HG03442 (cell line): ENCODE results near the gene PLCH1.

Experiments used
- ATAC-seq: cut with Tn5 transposase; IDR thresholded peaks from one replicate; pipeline ENCODE4 v1.9.1; 2021; ENCODE audit warnings: mild to moderate bottlenecking, moderate library complexity; ENCODE audit not compliant: unreplicated experiment

Gene PLCH1, protein sequence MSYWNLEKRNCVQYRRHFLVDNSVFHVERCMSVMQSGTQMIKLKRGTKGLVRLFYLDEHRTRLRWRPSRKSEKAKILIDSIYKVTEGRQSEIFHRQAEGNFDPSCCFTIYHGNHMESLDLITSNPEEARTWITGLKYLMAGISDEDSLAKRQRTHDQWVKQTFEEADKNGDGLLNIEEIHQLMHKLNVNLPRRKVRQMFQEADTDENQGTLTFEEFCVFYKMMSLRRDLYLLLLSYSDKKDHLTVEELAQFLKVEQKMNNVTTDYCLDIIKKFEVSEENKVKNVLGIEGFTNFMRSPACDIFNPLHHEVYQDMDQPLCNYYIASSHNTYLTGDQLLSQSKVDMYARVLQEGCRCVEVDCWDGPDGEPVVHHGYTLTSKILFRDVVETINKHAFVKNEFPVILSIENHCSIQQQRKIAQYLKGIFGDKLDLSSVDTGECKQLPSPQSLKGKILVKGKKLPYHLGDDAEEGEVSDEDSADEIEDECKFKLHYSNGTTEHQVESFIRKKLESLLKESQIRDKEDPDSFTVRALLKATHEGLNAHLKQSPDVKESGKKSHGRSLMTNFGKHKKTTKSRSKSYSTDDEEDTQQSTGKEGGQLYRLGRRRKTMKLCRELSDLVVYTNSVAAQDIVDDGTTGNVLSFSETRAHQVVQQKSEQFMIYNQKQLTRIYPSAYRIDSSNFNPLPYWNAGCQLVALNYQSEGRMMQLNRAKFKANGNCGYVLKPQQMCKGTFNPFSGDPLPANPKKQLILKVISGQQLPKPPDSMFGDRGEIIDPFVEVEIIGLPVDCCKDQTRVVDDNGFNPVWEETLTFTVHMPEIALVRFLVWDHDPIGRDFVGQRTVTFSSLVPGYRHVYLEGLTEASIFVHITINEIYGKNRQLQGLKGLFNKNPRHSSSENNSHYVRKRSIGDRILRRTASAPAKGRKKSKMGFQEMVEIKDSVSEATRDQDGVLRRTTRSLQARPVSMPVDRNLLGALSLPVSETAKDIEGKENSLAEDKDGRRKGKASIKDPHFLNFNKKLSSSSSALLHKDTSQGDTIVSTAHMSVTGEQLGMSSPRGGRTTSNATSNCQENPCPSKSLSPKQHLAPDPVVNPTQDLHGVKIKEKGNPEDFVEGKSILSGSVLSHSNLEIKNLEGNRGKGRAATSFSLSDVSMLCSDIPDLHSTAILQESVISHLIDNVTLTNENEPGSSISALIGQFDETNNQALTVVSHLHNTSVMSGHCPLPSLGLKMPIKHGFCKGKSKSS (N-terminal part only)

DNA sequence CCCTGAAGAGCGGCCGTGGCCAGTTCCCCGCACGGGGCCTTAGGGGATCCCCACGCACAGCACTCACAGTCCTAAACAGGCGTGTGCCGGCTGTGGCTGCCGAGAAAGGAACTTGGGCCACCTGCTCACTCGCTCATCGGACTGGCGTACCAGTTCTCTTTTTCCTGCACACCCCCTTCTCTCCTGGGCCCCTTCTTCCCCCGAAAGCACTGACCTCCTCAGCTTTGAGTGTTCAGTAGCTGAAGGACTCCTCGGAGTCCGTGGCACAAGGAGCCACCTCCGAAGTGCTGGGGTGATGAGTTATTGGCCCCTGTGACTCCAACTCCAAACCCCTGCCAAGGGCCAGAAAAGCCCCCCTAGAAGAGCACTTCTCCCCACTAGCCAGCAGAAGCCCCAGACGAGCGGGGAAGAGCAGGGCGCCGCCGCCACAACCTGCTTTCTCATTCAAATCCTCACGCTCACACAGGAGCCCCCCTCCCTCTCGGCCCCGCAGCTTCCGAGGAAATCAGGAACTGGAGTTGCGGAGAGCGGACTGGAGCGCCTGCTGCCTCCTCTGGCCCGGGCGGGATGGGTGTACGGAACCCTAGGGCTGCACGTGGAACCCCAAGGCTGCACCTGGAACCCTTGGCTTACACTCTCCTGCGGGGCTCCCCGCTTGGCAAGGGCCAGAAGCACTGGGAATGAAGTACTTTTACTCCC lies at the start of gene PLCH1:
Gene PLCH1 (minus strand): TSS at position 446 of the 699 bp plus-strand sequence. CDS start 40,847 bp downstream, outside the sequence.
- ATAC-seq = peak; percentile 48

DNA sequence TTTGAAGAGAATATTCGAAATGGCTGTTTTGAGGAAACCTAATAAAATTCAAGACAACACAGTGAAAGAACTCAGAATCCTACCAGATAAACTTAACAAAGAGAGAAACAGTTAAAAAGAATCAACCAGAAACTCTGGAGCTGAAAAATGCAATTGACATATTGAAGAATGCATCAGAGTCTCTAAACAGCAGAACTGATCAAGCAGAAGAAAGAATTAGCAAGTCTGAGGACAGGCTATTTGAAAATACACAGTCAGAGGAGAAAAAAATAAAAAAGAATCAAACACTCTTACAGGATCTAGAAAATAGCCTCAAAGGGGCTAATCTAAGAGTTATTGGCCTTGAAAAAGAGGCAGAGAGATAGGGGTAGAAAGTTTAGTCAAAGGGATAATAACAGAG lies 47.7 kb upstream of the PLCH1 start:
- ATAC-seq = no peak

DNA sequence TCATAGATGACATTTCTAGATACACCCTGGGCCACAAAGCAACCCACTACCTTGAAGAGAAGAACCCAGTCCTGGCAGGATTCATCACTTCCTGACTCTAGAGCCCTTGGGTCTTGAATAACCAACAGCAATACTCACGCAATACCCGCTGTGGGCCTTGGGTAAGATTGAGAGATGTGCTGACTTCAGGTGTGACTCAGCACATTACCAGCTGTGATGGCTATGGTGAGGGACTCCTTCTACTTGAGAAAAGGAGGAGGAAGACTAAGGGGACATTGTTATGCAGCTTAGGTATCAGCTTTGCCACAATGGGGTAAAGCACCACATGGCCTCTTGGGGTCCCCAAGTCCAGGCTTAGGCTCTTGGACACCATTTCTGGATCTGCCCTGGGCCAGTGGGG lies 46.3 kb upstream of the PLCH1 start:
- ATAC-seq = no peak

DNA sequence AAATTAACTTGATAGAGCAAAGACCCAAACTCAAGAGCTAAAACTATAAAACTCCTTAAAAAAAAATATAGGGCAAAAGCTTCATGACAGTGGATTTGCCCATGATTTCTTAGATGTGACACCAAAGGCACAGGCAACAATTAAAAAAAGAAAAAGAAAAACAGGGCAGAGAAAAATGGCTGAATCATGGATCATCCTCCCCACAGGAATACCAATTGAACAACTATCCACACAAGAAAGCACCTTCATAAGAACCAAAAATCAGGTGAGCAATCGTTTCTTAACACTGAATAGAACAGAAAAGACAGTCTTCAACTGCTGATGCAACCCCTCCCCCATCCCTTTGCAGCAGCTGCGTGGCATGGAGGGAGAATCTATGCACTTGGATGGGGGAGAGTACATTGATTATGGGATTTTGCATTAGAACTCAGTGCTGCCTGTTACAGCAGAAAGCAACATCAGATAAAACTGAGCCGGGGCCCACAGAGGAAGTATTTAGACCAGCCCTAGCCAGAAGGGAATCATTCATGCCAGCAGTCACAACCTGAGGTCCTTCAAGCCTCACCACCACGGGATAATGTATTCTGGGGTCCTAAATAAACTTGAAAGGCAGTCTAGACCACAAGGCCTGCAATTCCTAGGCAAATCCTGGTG lies 45.5 kb upstream of the PLCH1 start:
- no peak for ATAC-seq

DNA sequence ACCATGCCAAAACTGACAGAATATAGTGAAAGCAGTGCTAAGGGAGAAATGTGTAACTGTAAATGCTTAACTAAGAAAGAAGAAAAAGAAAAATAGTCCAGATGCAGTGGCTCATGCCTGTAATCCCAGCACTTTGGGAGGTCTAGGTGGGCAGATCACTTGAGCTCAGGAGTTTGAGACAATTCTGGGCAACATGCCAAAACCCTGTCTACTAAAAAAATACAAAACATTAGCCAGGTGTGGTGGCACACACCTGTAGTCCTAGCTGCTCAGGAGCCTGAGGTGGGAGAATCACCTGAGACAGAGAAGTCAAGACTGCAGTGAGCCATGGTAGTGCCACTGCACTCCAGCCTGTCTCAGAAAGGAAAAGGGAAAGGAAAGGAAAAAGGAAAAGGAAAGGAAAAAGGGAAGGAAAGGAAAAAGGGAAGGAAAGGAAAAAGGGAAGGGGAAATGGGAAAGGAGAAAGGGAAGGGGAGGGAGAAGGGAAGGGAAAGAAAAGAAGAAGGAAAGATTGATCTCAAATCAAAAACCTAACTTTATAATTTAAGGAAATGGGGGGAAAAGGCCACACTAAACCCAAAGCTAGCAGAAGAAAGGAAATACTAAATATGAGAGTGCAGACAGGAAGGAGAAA lies 40.9 kb upstream of the PLCH1 start:
- no peak for ATAC-seq

DNA sequence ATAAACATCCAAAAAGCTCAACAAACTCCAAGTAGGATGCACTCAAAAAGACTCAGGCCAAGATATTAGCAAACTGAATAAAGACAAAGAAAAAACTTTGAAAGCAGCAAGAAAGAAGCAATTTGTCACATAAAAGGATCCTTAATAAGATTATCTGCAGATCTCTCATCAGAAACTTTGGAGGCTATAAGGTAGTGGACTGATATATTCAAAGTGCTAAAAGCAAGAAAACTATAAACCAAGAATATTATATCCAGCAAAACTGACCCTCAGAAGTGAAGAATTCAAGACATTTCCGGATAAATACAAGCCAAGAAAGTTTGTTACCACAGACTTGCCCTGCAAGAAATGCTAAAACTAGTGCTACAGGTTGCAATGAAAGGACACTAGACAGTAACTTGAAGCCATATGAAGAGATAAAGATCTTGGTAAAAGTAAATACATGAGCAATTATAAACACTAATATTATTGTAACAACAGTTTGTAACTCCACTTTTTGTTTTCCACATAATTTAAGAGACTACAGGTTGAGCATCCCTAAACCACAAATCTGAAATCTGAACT lies 37.6 kb upstream of the PLCH1 start:
- ATAC-seq = no peak

DNA sequence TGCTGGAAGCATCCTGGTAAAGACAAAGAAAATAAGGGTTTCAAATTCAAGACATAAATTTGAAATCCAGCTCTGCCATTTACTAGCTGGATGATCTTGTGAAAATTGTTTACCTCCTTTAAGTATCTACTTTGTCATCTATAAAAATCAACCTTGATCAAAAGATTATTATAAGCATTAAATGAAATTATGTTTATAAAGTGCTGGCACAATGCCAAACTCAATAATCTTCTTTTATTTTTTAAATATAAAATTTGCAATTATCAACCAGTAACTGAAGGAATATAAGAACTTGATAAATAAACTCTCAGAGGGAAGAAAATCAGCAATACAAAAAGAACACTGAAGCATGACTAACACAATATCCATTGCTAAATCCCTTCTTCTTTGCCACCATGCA lies 35.4 kb upstream of the PLCH1 start:
- no peak for ATAC-seq

DNA sequence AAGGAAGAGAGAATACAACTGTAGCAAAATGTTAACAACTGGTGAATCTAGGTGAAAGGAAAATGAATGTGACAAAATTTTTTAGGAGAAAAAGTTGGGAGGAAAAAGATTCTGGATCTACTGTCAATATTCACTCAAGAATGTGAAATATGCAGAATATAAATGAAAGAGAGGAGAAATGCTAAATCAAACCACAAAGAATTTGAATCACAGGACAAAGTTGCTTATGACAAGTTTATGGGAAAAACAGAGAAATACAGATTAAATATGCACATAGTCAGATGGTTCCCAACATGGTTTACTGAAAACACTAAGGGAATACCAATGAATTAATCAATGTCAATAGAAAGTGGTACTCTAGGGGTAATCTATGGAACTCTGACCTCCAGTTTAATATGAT lies 33.6 kb upstream of the PLCH1 start:
- no peak for ATAC-seq

DNA sequence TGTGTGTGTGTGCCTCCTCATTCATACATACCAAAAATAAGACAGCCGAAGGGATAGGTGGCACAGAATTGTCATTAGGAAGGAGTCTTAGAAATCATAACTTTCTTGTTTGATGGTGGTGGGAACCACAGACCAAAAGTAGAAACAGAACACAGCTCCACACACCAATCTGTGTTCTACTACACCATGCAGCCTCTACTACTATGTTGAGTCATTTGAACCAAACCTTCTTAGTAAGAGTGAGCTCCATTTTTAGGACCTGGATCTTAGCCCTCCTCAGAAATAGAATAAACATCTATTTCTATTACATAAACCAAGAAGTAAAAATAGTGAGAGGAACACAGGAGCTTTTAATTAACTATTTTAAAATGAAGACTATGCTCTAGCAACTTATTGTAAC lies 27.9 kb upstream of the PLCH1 start:
- ATAC-seq = peak; percentile 73

DNA sequence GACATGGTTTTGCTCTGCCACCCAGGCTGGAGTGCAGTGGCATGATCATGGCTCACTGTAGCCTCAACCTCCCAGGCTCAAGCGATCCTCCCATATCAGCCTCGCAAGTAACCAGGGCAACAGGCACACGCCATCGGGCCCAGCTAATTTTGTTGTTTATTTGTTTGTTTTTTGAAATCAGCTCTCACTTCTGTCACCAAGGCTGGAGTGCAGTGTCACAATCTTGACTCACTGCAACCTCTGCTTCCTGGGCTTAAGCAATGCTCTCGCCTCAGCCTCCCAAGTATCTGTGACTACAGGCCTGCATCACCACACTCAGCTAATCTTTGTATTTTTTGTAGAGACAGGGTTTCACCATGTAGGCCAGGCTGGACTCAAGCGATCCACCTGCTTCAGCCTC lies 26.3 kb upstream of the PLCH1 start:
- ATAC-seq = no peak

DNA sequence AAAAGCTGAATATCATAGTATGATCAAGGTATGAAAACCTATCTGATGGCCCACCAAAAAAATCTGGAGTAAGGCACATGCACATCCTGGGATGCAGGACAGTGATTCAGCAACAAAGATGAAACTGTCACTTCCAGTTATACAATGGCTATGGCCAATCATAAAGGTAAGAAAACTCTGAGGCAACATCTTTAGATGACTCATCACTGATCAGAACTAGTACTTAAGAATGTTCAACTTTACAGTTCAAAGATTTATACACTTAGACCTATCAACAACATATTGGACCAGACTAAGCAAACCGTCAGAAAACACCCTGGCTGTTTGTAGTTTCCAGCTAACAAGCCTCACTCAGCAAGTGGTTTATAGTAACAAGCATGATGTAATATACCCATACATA lies 21.3 kb upstream of the PLCH1 start:
- no peak for ATAC-seq

DNA sequence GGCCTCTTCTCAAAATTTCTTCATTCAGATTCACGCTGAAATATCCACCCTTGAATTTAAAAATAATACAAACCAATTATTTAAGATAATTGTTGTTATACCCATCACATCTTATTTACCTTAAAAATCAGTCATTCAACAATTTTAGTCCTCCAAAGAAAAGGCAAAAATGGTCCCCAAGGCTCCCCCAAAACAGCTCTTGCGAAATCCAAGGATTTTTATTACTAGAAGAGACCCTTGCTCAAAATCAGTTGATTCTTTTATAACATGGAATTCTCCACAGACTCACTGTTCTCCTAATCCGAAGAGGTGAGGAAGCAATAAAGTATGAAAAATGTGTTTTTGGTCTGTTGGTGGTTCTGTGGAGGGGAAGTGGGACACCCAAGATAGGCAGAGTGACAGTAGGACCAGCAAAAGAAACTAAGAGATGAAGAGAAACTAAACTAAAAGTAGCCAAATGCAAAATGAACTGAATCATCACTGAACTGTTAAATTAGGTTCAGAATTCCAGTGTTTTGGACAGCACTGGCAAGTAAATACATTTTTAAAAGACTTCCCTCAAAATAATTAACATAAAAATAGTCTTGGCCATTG lies 19.1 kb upstream of the PLCH1 start:
- no peak for ATAC-seq

DNA sequence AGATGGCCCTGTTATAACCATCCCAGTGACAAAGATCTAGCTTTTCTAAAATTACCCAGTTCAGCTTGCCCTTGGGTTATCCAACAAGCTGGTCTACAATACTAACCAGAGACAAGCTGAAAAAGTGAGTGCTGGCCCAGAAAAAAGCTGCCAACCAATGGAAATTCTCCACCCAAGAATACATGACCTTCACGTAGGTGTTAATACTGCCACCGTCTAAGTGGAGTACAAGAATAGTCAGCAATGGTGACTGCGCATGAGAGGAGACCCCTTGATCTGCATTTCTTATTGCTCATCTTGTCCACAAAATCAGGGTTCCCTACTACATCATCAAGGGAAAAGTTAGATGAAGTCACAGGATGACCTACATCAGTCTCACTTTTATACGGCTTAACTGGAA lies 15.8 kb upstream of the PLCH1 start:
- no peak for ATAC-seq

DNA sequence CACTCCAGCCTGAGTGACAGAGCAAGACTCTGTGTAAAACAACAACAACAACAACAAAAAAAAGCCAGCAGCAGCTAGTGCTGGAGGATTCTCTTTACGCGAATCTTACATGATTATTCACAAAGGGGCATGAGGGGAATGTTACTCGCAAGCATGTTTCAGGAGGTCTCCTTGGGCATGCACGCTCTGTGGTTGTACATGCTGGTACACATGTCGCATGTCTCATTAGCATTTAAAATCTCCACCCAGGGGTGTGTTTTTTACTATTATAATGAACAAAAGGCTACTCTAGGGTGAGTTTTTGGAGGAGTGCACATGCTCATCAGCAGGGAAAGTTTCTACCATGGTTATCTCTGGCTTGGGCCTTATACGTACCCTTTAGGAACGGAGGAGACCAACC lies 12.7 kb upstream of the PLCH1 start:
- no peak for ATAC-seq

DNA sequence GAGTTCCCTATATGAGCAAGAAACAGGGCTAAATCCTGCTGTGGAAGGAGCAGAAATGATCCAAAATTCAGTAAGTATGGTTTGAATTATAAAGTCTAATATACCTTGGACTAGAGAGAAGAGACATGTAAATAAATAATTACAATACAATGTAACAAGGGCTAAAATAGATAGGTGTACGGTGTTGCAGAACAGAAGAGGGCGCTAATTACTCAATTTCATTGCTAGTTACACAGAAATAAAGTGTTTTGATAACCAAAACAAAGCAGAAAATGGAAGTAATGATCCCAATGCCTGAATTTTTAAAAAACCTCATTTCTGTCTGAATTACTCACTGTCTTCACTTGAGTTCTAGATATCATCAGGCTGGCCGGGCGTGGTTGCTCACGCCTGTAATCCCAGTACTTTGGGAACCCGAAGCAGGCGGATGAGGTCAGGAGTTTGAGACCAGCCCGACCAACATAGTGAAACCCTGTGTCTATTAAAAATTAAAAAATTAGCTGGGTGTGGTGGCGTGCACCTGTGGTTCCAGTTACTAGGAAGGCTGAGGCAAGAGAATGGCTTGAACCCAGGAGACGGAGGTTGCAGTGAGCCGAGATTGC lies 8.3 kb upstream of the PLCH1 start:
- peak; percentile 45 for ATAC-seq

DNA sequence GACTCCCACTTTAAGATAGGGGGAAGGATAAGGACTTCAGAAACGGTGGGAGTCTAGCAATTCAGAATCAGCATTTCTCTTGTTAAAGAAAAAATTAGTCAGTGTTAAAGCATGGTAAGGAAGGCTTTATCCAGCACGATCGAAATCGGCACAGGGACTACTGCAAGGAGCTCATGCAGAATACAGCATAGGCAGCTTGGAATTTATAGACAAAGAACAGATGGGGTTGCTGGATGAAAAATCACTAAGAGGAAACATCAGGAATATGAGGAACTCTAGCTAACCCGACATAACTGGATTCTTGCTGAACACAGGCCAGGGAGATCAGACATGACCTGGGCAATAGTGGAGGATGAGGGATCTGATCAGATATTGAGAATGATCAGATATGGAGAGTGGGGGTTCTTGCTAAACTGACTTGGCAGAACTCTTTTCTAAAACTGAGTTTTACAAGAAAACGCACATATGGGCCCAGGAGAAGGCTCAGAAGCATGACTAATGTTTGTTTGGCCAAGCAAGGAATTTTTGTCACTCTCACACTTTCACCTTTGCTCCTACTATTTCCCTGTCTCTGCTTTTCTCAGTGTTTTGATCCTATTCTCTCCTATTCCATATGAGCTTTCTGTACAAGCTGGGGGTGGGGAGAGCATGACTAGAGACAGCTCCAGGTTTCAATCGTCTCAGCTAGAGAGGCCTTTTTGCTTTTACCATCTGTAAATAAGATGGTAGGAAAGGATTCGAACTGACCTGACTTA lies 3.9 kb upstream of the PLCH1 start:
- no peak for ATAC-seq

DNA sequence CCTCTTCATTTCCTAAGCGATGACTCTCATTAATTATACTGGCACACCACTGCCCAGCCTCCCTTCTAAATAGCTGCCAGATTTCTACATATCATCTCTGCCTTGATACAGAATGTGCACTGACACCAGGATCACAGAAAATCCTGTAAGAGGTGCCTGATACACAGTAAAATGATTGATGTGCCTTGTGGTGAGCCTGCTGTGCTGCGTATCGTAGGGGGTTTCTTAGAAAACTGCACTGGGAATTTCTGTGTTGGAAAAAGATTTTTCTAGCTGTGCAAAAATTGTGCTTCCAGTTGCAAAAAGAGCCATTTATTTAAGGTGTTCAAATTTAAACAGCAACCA lies 3.0 kb upstream of the PLCH1 start:
- no peak for ATAC-seq
